Loucy (cell line): ENCODE measurements around the gene PLCL1.

Experiments
- H2AFZ ChIP-seq: fragments of 200-600 bp; sonication (generic); 2 replicates; pipeline ENCODE4 v1.6.0; 2016; ENCODE audit warnings: antibody characterized with exemption, mild to moderate bottlenecking, low read length, moderate library complexity
- H3F3A ChIP-seq: fragments of 200-600 bp; 2 replicates; pipeline ENCODE4 v1.6.0; 2016; ENCODE audit warnings: antibody characterized with exemption, low read depth, mild to moderate bottlenecking
- H3K27me3 ChIP-seq: fragments of 200-600 bp; sonication (generic); 2 replicates; pipeline ENCODE4 v1.6.1; 2014; ENCODE audit warnings: low read length, mild to moderate bottlenecking; ENCODE audit not compliant: insufficient read depth, poor library complexity, severe bottlenecking
- H3K36me3 ChIP-seq: fragments of 200-600 bp; sonication (generic); 2 replicates; pipeline ENCODE4 v1.6.1; 2016; ENCODE audit warnings: low read length; ENCODE audit not compliant: insufficient read depth
- H3K4me1 ChIP-seq: fragments of 200-600 bp; sonication (generic); 2 replicates; pipeline ENCODE4 v1.5.1; 2014; ENCODE audit warnings: low read length, mild to moderate bottlenecking; ENCODE audit not compliant: insufficient read depth, poor library complexity, severe bottlenecking
- H3K4me2 ChIP-seq: fragments of 200-600 bp; sonication (generic); 2 replicates; pipeline ENCODE4 v1.6.0; 2014; ENCODE audit warnings: antibody characterized with exemption, low read length, low read depth, mild to moderate bottlenecking; ENCODE audit not compliant: poor library complexity, severe bottlenecking
- H3K4me3 ChIP-seq: fragments of 200-600 bp; sonication (generic); 2 replicates; pipeline ENCODE4 v1.5.1; 2014; ENCODE audit warnings: low read length, mild to moderate bottlenecking, mixed read lengths; ENCODE audit not compliant: poor library complexity, severe bottlenecking
- H3K79me2 ChIP-seq: fragments of 200-600 bp; sonication (generic); 2 replicates; pipeline ENCODE4 v1.6.1; 2014; ENCODE audit warnings: low read length; ENCODE audit not compliant: insufficient read depth
- H3K9ac ChIP-seq: fragments of 200-600 bp; sonication (generic); 2 replicates; pipeline ENCODE4 v1.6.0; 2014; ENCODE audit warnings: mild to moderate bottlenecking, low read depth, low read length, moderate library complexity; ENCODE audit not compliant: poor library complexity, severe bottlenecking
- H3K9me2 ChIP-seq: fragments of 200-600 bp; sonication (generic); replicated peaks from 2 replicates; pipeline ENCODE4 v1.6.1; 2016; ENCODE audit warnings: low read depth, low read length, mixed read lengths
- H3K9me3 ChIP-seq: fragments of 200-600 bp; sonication (generic); 2 replicates; pipeline ENCODE4 v1.6.1; 2014; ENCODE audit warnings: mild to moderate bottlenecking, antibody characterized with exemption, low read length, low read depth; ENCODE audit not compliant: insufficient read depth
- H4K20me1 ChIP-seq: fragments of 200-600 bp; sonication (generic); 2 replicates; pipeline ENCODE4 v1.6.0; 2014; ENCODE audit warnings: antibody characterized with exemption, low read length, mild to moderate bottlenecking; ENCODE audit not compliant: insufficient read depth, poor library complexity, severe bottlenecking
- CTCF ChIP-seq: fragments of 200-600 bp; sonication (generic); conservative IDR thresholded peaks from 2 replicates; pipeline ENCODE4 v1.5.1; 2014; ENCODE audit warnings: mild to moderate bottlenecking, antibody characterized with exemption, low read length
- EZH2phosphoT487 ChIP-seq: fragments of 200-600 bp; IDR thresholded peaks from 2 replicates; pipeline ENCODE4 v1.6.1; 2018; ENCODE audit warnings: antibody characterized with exemption, mild to moderate bottlenecking, moderate library complexity, borderline replicate concordance

Gene PLCL1

DNA sequence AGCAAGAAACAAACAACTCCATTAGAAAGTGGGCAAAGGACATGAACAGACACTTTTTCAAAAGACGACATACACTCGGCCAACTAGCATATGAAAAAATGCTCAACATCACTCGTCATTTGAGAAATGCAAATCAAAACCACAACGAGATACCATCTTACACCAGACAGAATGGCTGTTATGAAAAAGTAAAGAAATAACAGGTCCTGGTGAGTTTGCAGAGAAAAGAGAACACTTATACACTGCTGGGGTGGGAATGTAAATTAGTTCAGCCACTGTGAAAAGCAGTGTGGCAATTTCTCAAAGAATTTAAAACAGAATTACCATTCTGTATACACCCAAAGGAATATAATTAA, 130.5 kb downstream of the PLCL1 start:
- H4K20me1 ChIP-seq = no peaks in the 10 kb centered on the region
- no peak overlapping the region for H2AFZ ChIP-seq
- no peak overlapping the region for H3K9ac ChIP-seq
- no peaks in the 10 kb centered on the region for H3K9me2 ChIP-seq
- TF ChIP-seq CTCF = no peak
- no peak for TF ChIP-seq EZH2phosphoT487
- no peaks in the 10 kb centered on the region for H3K9me3 ChIP-seq
- H3K4me3 ChIP-seq = no peak overlapping the region
- H3K79me2 ChIP-seq = no peaks in the 10 kb centered on the region
- peaks cover 8% of the 10 kb centered on the region for H3K4me1 ChIP-seq
- no peaks in the 10 kb centered on the region for H3K36me3 ChIP-seq
- H3K4me2 ChIP-seq = no peak overlapping the region
- H3F3A ChIP-seq = no peaks in the 10 kb centered on the region
- no peaks in the 10 kb centered on the region for H3K27me3 ChIP-seq

GRCh38 chr2:197937814-197938213, 133.4 kb downstream of the PLCL1 start:
- Histone ChIP-seq H3K4me2 (no peak overlapping the region), H3K4me3 (no peak overlapping the region), H3K27me3 (no peaks in the 10 kb centered on the region), H3K4me1 (peaks cover 8% of the 10 kb centered on the region), H2AFZ (no peak overlapping the region), H3K9me2 (no peaks in the 10 kb centered on the region), H4K20me1 (no peaks in the 10 kb centered on the region), H3K9me3 (no peaks in the 10 kb centered on the region), H3F3A (no peaks in the 10 kb centered on the region), H3K9ac (no peak overlapping the region), H3K36me3 (no peaks in the 10 kb centered on the region), H3K79me2 (no peaks in the 10 kb centered on the region)
- no peak for TF ChIP-seq CTCF
- no peak for TF ChIP-seq EZH2phosphoT487

- no peak overlapping the region for H3K4me3 ChIP-seq
- no peaks in the 10 kb centered on the region for H3K79me2 ChIP-seq
- H3K27me3 ChIP-seq = no peaks in the 10 kb centered on the region
- no peaks in the 10 kb centered on the region for H4K20me1 ChIP-seq
- no peak for TF ChIP-seq EZH2phosphoT487
- no peak for TF ChIP-seq CTCF
- H3K9me2 ChIP-seq = no peaks in the 10 kb centered on the region
- H3K9ac ChIP-seq = no peak overlapping the region
- H2AFZ ChIP-seq = no peak overlapping the region
- H3K9me3 ChIP-seq = no peaks in the 10 kb centered on the region
- H3F3A ChIP-seq = no peaks in the 10 kb centered on the region
- no peak overlapping the region for H3K4me2 ChIP-seq
- peaks cover 8% of the 10 kb centered on the region for H3K4me1 ChIP-seq
- no peaks in the 10 kb centered on the region for H3K36me3 ChIP-seq
Observed at GRCh38 chr2:197938555-197938954, 134.2 kb downstream of the PLCL1 start.
